ENCODE results near the gene SPSB2.
"Not testable (repeated sequence)": the region's sequence is repeated elsewhere in the genome, so short reads cannot be mapped to it uniquely, and the experiment has no call there.

DNA sequence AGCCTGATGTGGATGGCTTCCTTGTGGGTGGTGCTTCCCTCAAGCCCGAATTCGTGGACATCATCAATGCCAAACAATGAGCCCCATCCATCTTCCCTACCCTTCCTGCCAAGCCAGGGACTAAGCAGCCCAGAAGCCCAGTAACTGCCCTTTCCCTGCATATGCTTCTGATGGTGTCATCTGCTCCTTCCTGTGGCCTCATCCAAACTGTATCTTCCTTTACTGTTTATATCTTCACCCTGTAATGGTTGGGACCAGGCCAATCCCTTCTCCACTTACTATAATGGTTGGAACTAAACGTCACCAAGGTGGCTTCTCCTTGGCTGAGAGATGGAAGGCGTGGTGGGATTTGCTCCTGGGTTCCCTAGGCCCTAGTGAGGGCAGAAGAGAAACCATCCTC is 2.8 kb downstream of the SPSB2 start:
- TF ChIP-seq, protein P1, sequence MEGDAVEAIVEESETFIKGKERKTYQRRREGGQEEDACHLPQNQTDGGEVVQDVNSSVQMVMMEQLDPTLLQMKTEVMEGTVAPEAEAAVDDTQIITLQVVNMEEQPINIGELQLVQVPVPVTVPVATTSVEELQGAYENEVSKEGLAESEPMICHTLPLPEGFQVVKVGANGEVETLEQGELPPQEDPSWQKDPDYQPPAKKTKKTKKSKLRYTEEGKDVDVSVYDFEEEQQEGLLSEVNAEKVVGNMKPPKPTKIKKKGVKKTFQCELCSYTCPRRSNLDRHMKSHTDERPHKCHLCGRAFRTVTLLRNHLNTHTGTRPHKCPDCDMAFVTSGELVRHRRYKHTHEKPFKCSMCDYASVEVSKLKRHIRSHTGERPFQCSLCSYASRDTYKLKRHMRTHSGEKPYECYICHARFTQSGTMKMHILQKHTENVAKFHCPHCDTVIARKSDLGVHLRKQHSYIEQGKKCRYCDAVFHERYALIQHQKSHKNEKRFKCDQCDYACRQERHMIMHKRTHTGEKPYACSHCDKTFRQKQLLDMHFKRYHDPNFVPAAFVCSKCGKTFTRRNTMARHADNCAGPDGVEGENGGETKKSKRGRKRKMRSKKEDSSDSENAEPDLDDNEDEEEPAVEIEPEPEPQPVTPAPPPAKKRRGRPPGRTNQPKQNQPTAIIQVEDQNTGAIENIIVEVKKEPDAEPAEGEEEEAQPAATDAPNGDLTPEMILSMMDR (IDR thresholded peaks at IDR 0.05; ENCODE audit: borderline replicate concordance, extremely low read depth, low read length, poor library complexity, severe bottlenecking), result not testable (repeated sequence)
- not testable (repeated sequence) for TF ChIP-seq EZH2 (IDR thresholded peaks at IDR 0.05; ENCODE audit: borderline replicate concordance, low read depth, low read length, severe bottlenecking)

All from DND-41 (cell line).